HEK293 (cell line): ENCODE measurements around the gene DLGAP4.

Experiments
- CTCF ChIA-PET: fragments of 350-600 bp; formaldehyde crosslinking; extraction: SDS; loops from one replicate; lab custom pipeline; 2021; ENCODE audit warnings: antibody characterized with exemption; lab: Yijun Ruan, JAX
- POLR2A ChIA-PET: fragments of 300-600 bp; formaldehyde crosslinking; extraction: SDS; loops from one replicate; lab custom pipeline; 2020; ENCODE audit warnings: antibody characterized with exemption, inconsistent platforms; lab: Yijun Ruan, JAX
- H3K27ac ChIP-seq: fragments of 200-500 bp; sonication (Bioruptor generic); 2 replicates; pipeline ENCODE4 v1.5.1; 2014; ENCODE audit warnings: low read depth, low read length, control low read depth, inconsistent platforms; ENCODE audit errors: extremely low read depth
- H3K36me3 ChIP-seq, 2 experiments: fragments of 200-500 bp in 1 of 2; sonication (Bioruptor generic) in 1 of 2; 1 replicate in 1 of 2; 2 replicates in 1 of 2; pipeline ENCODE4 v1.5.1; 2014 to 2017; ENCODE audit warnings: inconsistent platforms in 2 of 2, low read length in 2 of 2; ENCODE audit not compliant: control insufficient read depth in 2 of 2, insufficient read depth in 1 of 2
- H3K4me1 ChIP-seq: fragments of 200-500 bp; sonication (Bioruptor generic); 2 replicates; pipeline ENCODE4 v1.5.1; 2014; ENCODE audit warnings: mild to moderate bottlenecking, low read length, inconsistent platforms; ENCODE audit not compliant: control insufficient read depth, insufficient read depth
- H3K4me3 ChIP-seq: 2 replicates; pipeline ENCODE4 v1.5.1; 2011; ENCODE audit warnings: low read depth, mild to moderate bottlenecking, control low read depth, low read length, moderate library complexity
- H3K9me3 ChIP-seq: fragments of 200-500 bp; sonication (Bioruptor generic); 2 replicates; pipeline ENCODE4 v1.5.1; 2014; ENCODE audit warnings: low read depth, low read length, inconsistent platforms; ENCODE audit not compliant: control insufficient read depth, insufficient read depth
- ATF2 ChIP-seq: fragments of 450-650 bp; formaldehyde crosslinking; IDR thresholded peaks from 2 replicates; pipeline ENCODE4 v1.5.1; 2016; ENCODE audit warnings: missing biosample characterization, missing genetic modification characterization, low read depth
- BCL11B ChIP-seq: fragments of 450-650 bp; formaldehyde crosslinking; IDR thresholded peaks from 2 replicates; pipeline ENCODE4 v1.5.1; 2016; ENCODE audit warnings: low read depth, missing biosample characterization, missing genetic modification characterization
- FEZF1 ChIP-seq: fragments of 450-650 bp; formaldehyde crosslinking; IDR thresholded peaks from 2 replicates; pipeline ENCODE4 v1.5.1; 2016; ENCODE audit warnings: missing biosample characterization, missing genetic modification characterization
- GLI4 ChIP-seq: fragments of 450-650 bp; formaldehyde crosslinking; IDR thresholded peaks from 2 replicates; pipeline ENCODE4 v1.5.1; 2016; ENCODE audit warnings: missing biosample characterization, missing genetic modification characterization
- HIC1 ChIP-seq: fragments of 450-650 bp; formaldehyde crosslinking; IDR thresholded peaks from 2 replicates; pipeline ENCODE4 v1.5.1; 2016; ENCODE audit warnings: missing biosample characterization, missing genetic modification characterization
- WT1 ChIP-seq: fragments of 450-650 bp; formaldehyde crosslinking; IDR thresholded peaks from 2 replicates; pipeline ENCODE4 v1.5.1; 2016; ENCODE audit warnings: missing biosample characterization, missing genetic modification characterization
- ZEB2 ChIP-seq: fragments of 450-650 bp; formaldehyde crosslinking; IDR thresholded peaks from 2 replicates; pipeline ENCODE4 v1.5.1; 2016; ENCODE audit warnings: missing biosample characterization, missing genetic modification characterization
- ZNF146 ChIP-seq: fragments of 450-650 bp; formaldehyde crosslinking; IDR thresholded peaks from 2 replicates; pipeline ENCODE4 v1.5.1; 2016; ENCODE audit warnings: missing biosample characterization, missing genetic modification characterization
- ZNF280D ChIP-seq: fragments of 450-650 bp; formaldehyde crosslinking; IDR thresholded peaks from 2 replicates; pipeline ENCODE4 v1.5.1; 2016; ENCODE audit warnings: missing biosample characterization, missing genetic modification characterization
- ZNF394 ChIP-seq: fragments of 450-650 bp; formaldehyde crosslinking; IDR thresholded peaks from 2 replicates; pipeline ENCODE4 v1.5.1; 2016; ENCODE audit warnings: missing biosample characterization, missing genetic modification characterization, mild to moderate bottlenecking, moderate library complexity, borderline replicate concordance
- ZNF571 ChIP-seq: fragments of 450-650 bp; formaldehyde crosslinking; IDR thresholded peaks from 2 replicates; pipeline ENCODE4 v1.5.0; 2017; ENCODE audit warnings: missing biosample characterization, missing genetic modification characterization
- ZNF692 ChIP-seq: fragments of 450-650 bp; formaldehyde crosslinking; IDR thresholded peaks from 2 replicates; pipeline ENCODE4 v1.5.1; 2016; ENCODE audit warnings: missing biosample characterization, missing genetic modification characterization
- ZSCAN18 ChIP-seq: fragments of 450-650 bp; formaldehyde crosslinking; IDR thresholded peaks from 2 replicates; pipeline ENCODE4 v1.5.1; 2016; ENCODE audit warnings: missing biosample characterization, missing genetic modification characterization

Gene DLGAP4

GRCh38 chr20:36334281-36335205 lies 28.4 kb downstream of the DLGAP4 start (continued):
- TF ChIP-seq ZNF146 (tag by site-specific recombination) (no peak), GLI4 (tag by site-specific recombination) (no peak), WT1 (tag by site-specific recombination) (no peak), ZEB2 (tag by site-specific recombination) (no peak), ZNF571 (no peak), BCL11B (no peak), ZNF280D (no peak), HIC1 (tag by site-specific recombination) (no peak), ATF2 (tag by site-specific recombination) (no peak)

GRCh38 chr20:36335206-36335870 lies 29.2 kb downstream of the DLGAP4 start:
- no peak overlapping the region for H3K4me3 ChIP-seq
- CTCF ChIA-PET: interaction anchor here (0.7 kb wide), 1 partner anchor 18 kb away, joined by 4 read pairs; no protein-coding TSS in a partner anchor
- no peaks in the 10 kb centered on the region for H3K4me1 ChIP-seq
- TF ChIP-seq FEZF1 (tag by site-specific recombination): no peak
- no peak for TF ChIP-seq ZSCAN18 (tag by site-specific recombination)
- no peak for TF ChIP-seq ZNF692
- peak; percentile 23; the same call in 1 of the 2 replicates for TF ChIP-seq ZNF394 (tag by site-specific recombination)
- TF ChIP-seq, all 188 proteins: peak for 1
- no peaks in the 10 kb centered on the region for H3K9me3 ChIP-seq
- H3K36me3 ChIP-seq: no peaks in the 10 kb centered on the region
- no peak overlapping the region for H3K27ac ChIP-seq
- POLR2A ChIA-PET: no interaction called here
